ENCODE data around the gene MBNL2.

The MBNL2 gene

DNA sequence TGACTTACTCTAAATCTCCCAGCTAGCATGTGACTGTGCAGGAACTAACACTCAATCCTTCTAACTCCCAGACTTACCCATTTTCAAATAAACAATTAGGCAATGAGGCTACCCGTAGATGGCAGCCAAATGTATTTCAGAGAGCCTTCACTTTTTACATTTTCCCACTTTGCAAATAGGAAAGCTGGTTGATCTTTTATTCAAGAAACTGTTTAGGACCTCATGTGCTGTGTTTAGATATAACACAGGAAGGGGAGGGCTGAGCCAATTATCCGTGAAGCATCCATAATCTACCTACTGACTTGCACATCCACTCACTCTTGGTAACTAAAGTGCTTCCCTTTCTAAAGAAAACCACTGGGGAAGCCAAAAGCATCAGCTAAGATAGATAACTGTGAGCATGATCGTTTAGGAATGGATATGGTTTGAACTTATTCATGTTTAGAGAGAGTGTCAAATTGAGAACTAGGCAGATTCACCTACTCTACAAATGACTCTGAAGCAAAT, 33.4 kb downstream of the MBNL2 start:
- DNase-seq: no peak

GRCh38 chr13:97256343-97256783, 34.2 kb downstream of the MBNL2 start:
- no peak for DNase-seq

- no peak for DNase-seq
Observed at GRCh38 chr13:97257228-97257755, 35.2 kb downstream of the MBNL2 start.

DNA sequence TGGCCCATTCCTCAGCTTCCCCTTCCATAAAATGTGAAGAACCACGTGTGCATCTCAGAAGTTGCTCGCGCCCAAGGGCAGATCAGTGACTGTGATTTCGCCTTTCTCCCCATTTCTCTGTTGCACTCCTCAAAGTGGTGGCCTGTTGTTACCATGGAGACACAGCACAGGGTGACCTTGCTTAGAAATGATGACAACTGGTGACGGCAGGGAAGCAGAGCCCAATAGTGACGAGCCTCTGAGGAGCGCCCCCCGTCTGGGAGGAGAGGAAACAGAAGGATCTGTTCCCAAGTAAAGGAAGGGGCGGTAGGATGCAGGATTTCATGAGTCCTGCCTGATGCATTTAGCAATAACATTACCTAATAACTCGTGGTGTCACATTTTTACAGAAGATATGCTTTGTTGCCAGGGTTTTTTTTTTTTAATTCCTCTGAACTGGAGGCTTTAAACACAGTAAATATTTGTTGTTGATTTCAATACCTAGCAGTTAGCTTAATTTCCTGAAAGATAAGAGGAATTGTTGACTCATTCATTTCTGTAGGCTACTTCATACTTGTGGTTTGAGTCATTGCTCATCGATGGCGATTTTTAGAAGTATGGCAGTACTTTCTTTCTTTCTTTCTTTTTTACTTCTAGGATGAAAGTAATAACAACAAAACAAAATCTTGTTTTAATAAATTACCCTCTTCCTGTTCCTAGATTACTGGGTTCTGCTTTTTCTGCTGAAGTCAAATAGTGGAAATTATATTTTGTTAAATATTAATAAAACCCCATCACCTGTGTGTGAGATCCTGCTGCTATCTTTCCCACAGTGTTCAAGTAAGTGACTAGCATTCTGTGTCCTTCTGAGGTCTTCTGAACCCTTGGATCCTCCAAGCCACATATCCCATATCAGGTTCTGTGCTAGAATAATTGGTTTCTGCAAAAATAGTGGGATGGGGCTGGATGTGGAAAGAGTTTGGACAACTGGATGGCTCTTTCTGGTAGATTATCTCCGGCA, 36.0 kb downstream of the MBNL2 start:
- no peak for DNase-seq

GRCh38 chr13:97258801-97259200, 36.7 kb downstream of the MBNL2 start:
- DNase-seq: no peak

DNA sequence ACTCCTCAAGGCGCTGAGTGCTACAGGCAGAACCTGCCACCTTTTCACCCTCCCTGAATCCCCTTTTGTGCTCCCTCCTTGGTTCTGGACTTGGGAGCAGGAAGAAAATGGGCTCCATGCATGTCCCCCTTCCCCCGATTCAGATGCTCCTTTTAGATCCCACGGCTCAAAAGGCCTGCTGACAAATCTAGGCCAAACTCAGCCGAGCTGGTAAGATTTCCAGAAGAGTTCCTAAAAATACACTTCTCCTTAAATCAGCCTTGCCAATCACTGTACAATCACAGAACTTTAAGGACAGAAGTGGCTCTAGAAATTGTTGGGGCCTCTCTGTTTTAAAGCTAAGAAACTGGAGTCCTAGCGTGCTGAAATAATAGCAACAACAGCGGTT, 37.3 kb downstream of the MBNL2 start:
- DNase-seq: no peak

DNA sequence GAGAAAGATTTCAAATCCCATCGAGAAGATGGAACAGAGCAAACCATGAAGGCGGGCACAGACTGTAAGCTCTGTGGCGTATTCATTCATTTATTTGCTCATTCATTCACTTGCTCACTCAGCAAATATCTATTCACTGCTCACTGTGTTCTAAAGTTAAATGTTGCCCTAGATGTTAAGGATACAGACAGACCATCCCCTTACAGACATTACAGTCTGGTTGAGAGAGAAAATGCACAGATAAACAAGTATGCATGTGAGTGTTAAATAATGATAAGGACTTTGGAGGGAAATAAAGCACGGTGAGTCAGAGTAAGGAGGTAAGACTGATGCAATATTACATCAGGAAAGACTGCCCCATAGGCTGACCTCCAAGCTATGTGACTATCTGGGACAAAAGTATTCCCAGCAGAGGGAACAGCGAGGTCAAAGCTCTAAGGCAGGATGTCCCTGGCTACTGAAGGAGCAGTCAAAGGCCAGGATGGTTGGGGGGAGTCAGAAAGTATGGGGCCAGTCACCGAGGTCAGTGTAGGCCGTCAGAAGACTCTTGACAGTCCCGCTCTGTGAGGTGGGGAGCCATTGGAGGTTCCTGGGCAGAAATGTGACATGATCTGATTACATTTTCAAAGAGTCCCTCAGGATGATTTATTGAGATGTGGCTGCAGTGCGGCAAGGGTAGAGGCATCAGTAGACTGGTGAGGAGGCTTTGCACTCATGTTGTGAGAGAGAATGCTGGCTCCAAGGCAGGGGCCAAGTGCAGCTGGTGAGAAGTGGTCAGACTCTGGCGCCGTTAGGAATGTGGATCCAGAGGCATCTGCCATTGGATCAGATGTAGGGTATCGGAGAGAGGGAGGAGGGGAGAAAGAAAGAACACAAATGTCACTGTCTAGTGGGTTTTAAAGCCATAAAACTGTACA, 37.9 kb downstream of the MBNL2 start:
- DNase-seq: no peak

GRCh38 chr13:97261254-97262005, 39.3 kb downstream of the MBNL2 start:
- DNase-seq: no peak

- no peak for DNase-seq
Observed at GRCh38 chr13:97262058-97262457, 39.9 kb downstream of the MBNL2 start.

- no peak for DNase-seq
Observed at GRCh38 chr13:97263160-97263559, 41.0 kb downstream of the MBNL2 start.

GRCh38 chr13:97264663-97265062, 42.5 kb downstream of the MBNL2 start:
- no peak for DNase-seq

GRCh38 chr13:97266332-97266731, 44.2 kb downstream of the MBNL2 start:
- DNase-seq: peak; percentile 72

DNA sequence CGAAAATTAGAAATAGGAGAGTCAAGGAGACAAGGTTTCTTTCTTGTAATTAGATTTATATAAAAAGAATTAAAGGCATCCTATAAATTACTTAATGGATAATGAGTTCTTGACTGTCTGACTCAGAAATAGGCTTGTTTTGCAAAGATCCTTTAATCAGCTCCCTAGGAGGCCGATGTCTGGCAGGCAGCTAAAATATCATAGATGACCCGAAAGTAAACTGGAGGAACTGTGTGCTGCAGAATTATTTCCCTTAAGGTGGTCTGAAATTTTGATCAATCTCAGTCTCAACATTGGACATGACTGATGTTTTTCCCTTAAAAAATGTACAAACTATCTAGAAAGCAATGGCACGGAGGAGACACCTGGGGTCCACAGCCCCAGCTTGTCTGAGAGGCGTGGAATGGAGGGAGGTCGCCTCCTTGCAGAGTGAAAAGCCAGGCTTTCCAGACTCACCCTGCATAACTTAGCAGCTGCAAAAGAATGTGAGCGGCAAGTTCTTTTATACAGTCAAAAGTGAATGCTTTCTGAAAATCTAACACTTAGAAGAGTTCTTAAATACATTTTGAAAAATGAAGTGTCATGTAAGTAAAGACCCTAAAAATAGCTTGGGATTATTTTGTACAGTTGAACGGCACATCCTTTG, 44.8 kb downstream of the MBNL2 start:
- DNase-seq: peak; percentile 56

DNA sequence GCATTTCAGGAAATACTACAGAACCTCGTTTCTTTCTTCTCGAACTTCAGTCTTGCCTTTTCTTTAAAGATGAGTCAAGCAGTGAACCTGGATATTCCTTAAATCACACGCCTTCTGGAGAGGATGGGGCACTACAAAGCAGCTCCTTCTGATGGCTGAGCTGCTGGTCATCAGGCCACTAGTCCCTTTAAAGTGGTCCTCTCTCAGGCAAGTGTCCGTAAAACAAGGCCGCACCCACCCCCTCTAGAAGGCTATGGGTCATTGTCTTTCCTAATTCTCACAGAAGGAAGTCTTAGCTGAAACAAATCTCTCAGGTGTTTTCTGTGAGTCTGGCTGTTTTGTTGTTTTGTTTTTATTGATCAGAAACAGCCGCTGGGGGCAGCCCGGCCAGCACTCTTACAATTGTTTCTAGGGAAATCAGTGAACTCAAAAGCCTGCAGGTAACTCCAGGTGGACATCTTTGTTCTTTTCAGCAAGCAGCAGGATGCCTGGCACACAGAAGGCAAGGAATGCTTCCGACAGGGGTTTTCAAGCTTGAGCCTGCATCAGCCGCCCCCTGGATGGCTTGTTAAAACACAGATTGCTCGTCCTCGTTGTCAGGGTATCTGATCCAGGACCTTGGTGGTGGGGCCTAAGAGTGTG, 45.4 kb downstream of the MBNL2 start:
- no peak for DNase-seq

- DNase-seq: no peak
Observed at GRCh38 chr13:97268772-97269171, 46.6 kb downstream of the MBNL2 start.

DNA sequence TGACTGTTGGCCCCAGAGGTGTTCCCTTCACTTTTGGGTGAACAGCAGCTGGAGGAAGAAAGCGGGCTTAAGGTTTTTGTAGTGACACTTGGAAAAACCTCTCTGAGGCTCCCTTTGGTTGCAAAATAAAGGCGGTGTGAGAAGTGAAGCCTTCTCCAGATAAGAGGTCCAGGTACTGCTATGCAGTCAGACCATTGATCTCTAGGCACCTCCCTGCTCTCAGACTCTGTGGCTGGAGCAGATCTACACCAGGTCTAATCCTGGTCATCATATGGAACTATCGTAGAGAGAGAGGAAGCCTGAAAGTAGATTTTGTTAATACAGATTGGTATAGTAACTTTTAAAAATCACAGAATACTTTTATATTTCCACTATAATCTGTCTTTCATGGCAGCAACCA, 47.5 kb downstream of the MBNL2 start:
- DNase-seq: no peak

- DNase-seq: no peak
Observed at GRCh38 chr13:97272526-97272925, 50.4 kb downstream of the MBNL2 start.

DNA sequence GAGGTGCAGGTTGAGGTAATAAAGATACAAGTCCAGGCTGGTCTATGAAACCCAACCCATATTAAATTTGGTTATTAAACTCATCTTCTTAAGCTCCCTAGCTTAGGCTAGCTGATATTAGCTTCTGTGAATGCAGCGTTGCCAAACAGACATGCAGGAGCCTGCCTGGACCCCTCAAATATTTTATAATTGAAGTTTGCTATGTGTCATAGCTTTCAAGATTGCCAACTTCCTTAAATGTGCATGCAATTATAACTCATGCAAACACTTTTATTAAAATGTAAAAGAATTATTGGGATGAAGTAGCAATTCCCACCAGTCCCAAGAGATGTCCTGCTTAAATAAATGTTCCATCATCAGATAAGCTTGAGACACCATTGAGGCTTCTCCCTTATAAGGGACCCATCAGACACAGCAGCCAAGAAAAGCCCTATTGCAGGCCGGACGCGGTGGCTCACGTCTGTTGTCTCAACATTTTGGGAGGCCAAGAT, 51.3 kb downstream of the MBNL2 start:
- DNase-seq: no peak

- DNase-seq: peak; percentile 56
Observed at GRCh38 chr13:97274829-97275649, 52.9 kb downstream of the MBNL2 start.

Measured in eye (tissue), 1 donor.